A549 (cell line): ENCODE measurements around the gene STARD6.

Source experiments
- FOSB ChIP-seq: fragments of 250-450 bp; sonication (Bioruptor Pico); IDR thresholded peaks from 2 replicates; pipeline ENCODE4 v1.5.0; 2020; ENCODE audit warnings: mild to moderate bottlenecking, moderate library complexity
- HEYL ChIP-seq: fragments of 250-450 bp; sonication (Bioruptor Pico); IDR thresholded peaks from 2 replicates; pipeline ENCODE4 v1.8.0; 2021; ENCODE audit warnings: mild to moderate bottlenecking, moderate library complexity
- POLR2A ChIP-seq: IDR thresholded peaks from 2 replicates; pipeline ENCODE4 v1.6.1; 2012; ENCODE audit warnings: mild to moderate bottlenecking, low read length
- RAD21 ChIP-seq, 2 experiments: fragments of >200 bp in 1 of 2; sonication (Bioruptor Twin) in 1 of 2; formaldehyde crosslinking in 1 of 2; IDR thresholded peaks in 1 of 2; conservative IDR thresholded peaks in 1 of 2; 2 replicates in 1 of 2; 3 replicates in 1 of 2; pipeline ENCODE4 v1.6.1; 2012 to 2018; ENCODE audit warnings: inconsistent platforms in 1 of 2

DNA sequence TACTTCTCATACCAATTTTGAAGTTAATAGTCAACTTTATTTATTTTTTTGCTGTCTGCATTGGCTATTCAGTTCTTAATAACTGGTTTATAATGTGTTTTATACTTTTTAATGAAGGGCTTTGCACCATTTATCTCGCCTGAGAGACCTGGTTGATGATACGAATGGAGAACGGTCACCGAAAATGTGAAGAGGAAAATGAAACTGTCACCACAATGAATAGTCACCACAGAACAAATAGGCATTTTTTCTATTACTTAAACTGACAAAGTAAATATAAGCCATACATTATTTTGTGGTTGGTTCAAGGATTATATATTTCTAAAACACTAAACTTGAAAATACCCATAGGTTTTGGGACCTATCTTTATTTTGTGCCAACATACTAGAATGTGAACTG is 20.4 kb upstream of the STARD6 start:
- no peak for TF ChIP-seq POLR2A
- TF ChIP-seq FOSB (CRISPR knock-in tag) = no peak
- no peak for TF ChIP-seq HEYL
- TF ChIP-seq RAD21 (conservative IDR thresholded peaks at IDR 0.05 in 1 of 2, IDR thresholded peaks at IDR 0.05 in 1 of 2) = no peak
